ENCODE results near the gene BOLA3. TPM values are rescaled to one million over a fixed set of nuclear protein-coding genes. Genes with fewer than 3 reads are reported as not detected.

The BOLA3 gene
- total and polyA plus RNA-seq, 2 donors (not counting 1 experiment from before 2014, with no cell fraction given) = 6.5 to 8.5 TPM

- ChIA-PET CTCF (interaction anchor here (0.7 to 6.7 kb wide), 14 partner anchors 10 to 356 kb away, joined by 3 to 132 read pairs (median 8); partner anchors contain the start of genes BOLA3 and MTHFD2), POLR2A (interaction anchor here (0.6 to 6.5 kb wide), 14 partner anchors 20 to 442 kb away, joined by 3 to 120 read pairs (median 6); partner anchors contain the start of genes C2orf81, MTHFD2, TPRKB and WDR54)
- Histone ChIP-seq H3K36me3 (replicated peaks in 1 of 2; ENCODE audit: control extremely low read depth in 1 of 2, control insufficient read depth in 1 of 2, extremely low read depth in 1 of 2, insufficient read depth in 2 of 2, low read length in 1 of 2) (no peaks in the 10 kb centered on the region), H3K4me2 (replicated peaks; ENCODE audit: low read depth, low read length, poor library complexity, severe bottlenecking) (peak overlapping the region; percentile 82), H3K79me2 (ENCODE audit: control insufficient read depth, insufficient read depth, low read length) (peaks cover 46% of the 10 kb centered on the region), H3K4me1 (ENCODE audit: control insufficient read depth in 2 of 2, insufficient read depth in 2 of 2, low read length in 2 of 2) (peaks cover 59 to 70% of the 10 kb centered on the region in 2 donors), H2AFZ (ENCODE audit: insufficient read depth, low read depth, low read length, poor library complexity, severe bottlenecking) (peak overlapping the region; percentile 73), H3K27me3 (replicated peaks in 1 of 4; ENCODE audit: control extremely low read depth in 1 of 4, control insufficient read depth in 3 of 4, insufficient read depth in 4 of 4, low read length in 3 of 4) (no peaks in the 10 kb centered on the region), H3K4me3 (ENCODE audit: control extremely low read depth in 1 of 5, extremely low read depth in 1 of 5, insufficient read depth in 1 of 5, low read depth in 2 of 5, low read length in 4 of 5) (peak overlapping the region; percentile 70 to 95 (median 80)), H3K27ac (ENCODE audit: low read length in 2 of 2) (peak overlapping the region; percentile 69 to 97), H3K9ac (ENCODE audit: low read length) (peak overlapping the region; percentile 98), H4K20me1 (ENCODE audit: control insufficient read depth, insufficient read depth, low read length, poor library complexity, severe bottlenecking) (peaks cover 43% of the 10 kb centered on the region), H3K9me3 (ENCODE audit: control extremely low read depth in 1 of 3, control insufficient read depth in 2 of 3, insufficient read depth in 1 of 3, low read length in 2 of 3) (peaks cover 0 to 13% (median 0%) of the 10 kb centered on the region in 3 donors)
- ATAC-seq (ENCODE audit: low read depth) (peak; percentile 6), DNase-seq (no peak)
- Mint-ChIP-seq H3K4me1 (peaks cover 55% of the 10 kb centered on the region), H3K27ac (peak overlapping the region; percentile 99), H3K4me3 (peak overlapping the region; percentile 86), H3K9me3 (ENCODE audit: insufficient read depth) (no peaks in the 10 kb centered on the region), H3K27me3 (no peaks in the 10 kb centered on the region)
- intact Hi-C loops (cut with micrococcal nuclease) = loop anchor here (2.0 to 5.0 kb wide), 4 partner anchors 30 to 278 kb away; partner anchors contain the start of genes INO80B and WBP1
- WGBS (ENCODE audit: insufficient coverage) = 44% methylated on average over 15 of the region's 25 CpGs
- TF ChIP-seq CTCF (IDR thresholded peaks at IDR 0.05) = peak; percentile 74
- TF ChIP-seq EZH2 (IDR thresholded peaks at IDR 0.05; ENCODE audit: borderline replicate concordance, insufficient read depth, low read depth, low read length, poor library complexity, severe bottlenecking) = no peak
Measured at GRCh38 chr2:74179063-74179865, 31.6 kb upstream of the BOLA3 start.
